Neuronal stem cell (in vitro differentiated cells): Measurements from ENCODE around the gene CYP1A2.

Source experiments
- DNase-seq: peaks from one replicate; pipeline ENCODE4 v3.0.0-alpha.2; 2013; ENCODE audit warnings: low spot score
- H2AFZ ChIP-seq: one replicate; pipeline ENCODE4 v1.6.1; 2013; ENCODE audit warnings: mild to moderate bottlenecking, low read length, inconsistent platforms
- H2AK5ac ChIP-seq: 2 replicates; pipeline ENCODE4 v1.6.1; 2013; ENCODE audit warnings: low read depth, mild to moderate bottlenecking, inconsistent platforms, low read length, moderate library complexity, mixed read lengths
- H2BK120ac ChIP-seq: 2 replicates; pipeline ENCODE4 v1.6.1; 2013; ENCODE audit warnings: low read depth, mild to moderate bottlenecking, inconsistent platforms, low read length, moderate library complexity, mixed read lengths
- H2BK12ac ChIP-seq: one replicate; pipeline ENCODE4 v1.6.1; 2013; ENCODE audit warnings: low read length, inconsistent platforms
- H2BK15ac ChIP-seq: 2 replicates; pipeline ENCODE4 v1.6.1; 2013; ENCODE audit warnings: mild to moderate bottlenecking, low read length, inconsistent platforms, mixed read lengths
- H2BK5ac ChIP-seq: one replicate; pipeline ENCODE4 v1.6.1; 2013; ENCODE audit warnings: inconsistent platforms, mild to moderate bottlenecking, low read length, moderate library complexity
- H3K14ac ChIP-seq: one replicate; pipeline ENCODE4 v1.6.1; 2013; ENCODE audit warnings: low read length, inconsistent platforms
- H3K18ac ChIP-seq: 2 replicates; pipeline ENCODE4 v1.6.1; 2013; ENCODE audit warnings: low read length, inconsistent platforms
- H3K23ac ChIP-seq: 2 replicates; pipeline ENCODE4 v1.6.1; 2013; ENCODE audit warnings: low read depth, mild to moderate bottlenecking, mixed read lengths, low read length, inconsistent platforms; ENCODE audit not compliant: poor library complexity
- H3K27ac ChIP-seq: replicated peaks from 3 replicates; pipeline ENCODE4 v1.5.1; 2013; ENCODE audit warnings: low read length, inconsistent platforms
- H3K27me3 ChIP-seq, 3 experiments: 2 replicates each; pipeline ENCODE4 v1.6.1; 2013; ENCODE audit warnings: low read length in 3 of 3, mild to moderate bottlenecking in 2 of 3, inconsistent platforms in 1 of 3, low read depth in 1 of 3, mixed read lengths in 1 of 3, moderate library complexity in 1 of 3; ENCODE audit not compliant: control insufficient read depth in 3 of 3, insufficient read depth in 3 of 3
- H3K36me3 ChIP-seq, 2 donors: replicated peaks in 1 of 2; 2 replicates each; pipeline ENCODE4 v1.6.1; 2013; ENCODE audit warnings: low read length in 2 of 2; ENCODE audit not compliant: control insufficient read depth in 2 of 2, insufficient read depth in 2 of 2
- H3K4ac ChIP-seq: 2 replicates; pipeline ENCODE4 v1.6.1; 2013; ENCODE audit warnings: inconsistent platforms, mild to moderate bottlenecking, low read length, moderate library complexity
- H3K4me1 ChIP-seq, 2 donors: 1 replicate in 1 of 2; 2 replicates in 1 of 2; pipeline ENCODE4 v1.6.1; 2013; ENCODE audit warnings: low read length in 2 of 2, low read depth in 1 of 2; ENCODE audit not compliant: control insufficient read depth in 2 of 2, insufficient read depth in 1 of 2
- H3K4me2 ChIP-seq: one replicate; pipeline ENCODE4 v1.6.1; 2013; ENCODE audit warnings: mild to moderate bottlenecking, low read length, inconsistent platforms; ENCODE audit not compliant: insufficient read depth, poor library complexity, severe bottlenecking
- H3K4me3 ChIP-seq, 2 donors: 2 replicates each; pipeline ENCODE4 v1.5.1; 2013; ENCODE audit warnings: low read length in 2 of 2, mild to moderate bottlenecking in 2 of 2, inconsistent platforms in 1 of 2, moderate library complexity in 1 of 2
- H3K79me1 ChIP-seq: one replicate; pipeline ENCODE4 v1.6.1; 2013; ENCODE audit warnings: low read depth, mild to moderate bottlenecking, inconsistent platforms, low read length, moderate library complexity
- H3K9ac ChIP-seq: one replicate; pipeline ENCODE4 v1.6.1; 2013; ENCODE audit warnings: mild to moderate bottlenecking, low read depth, low read length, inconsistent platforms; ENCODE audit not compliant: poor library complexity
- H3K9me3 ChIP-seq, 2 donors: replicated peaks in 1 of 2; 2 replicates each; pipeline versions ENCODE3 to v1.6.1; 2013; ENCODE audit warnings: low read length in 2 of 2, mild to moderate bottlenecking in 2 of 2, inconsistent platforms in 1 of 2, low read depth in 1 of 2, mixed read lengths in 1 of 2, moderate library complexity in 1 of 2; ENCODE audit not compliant: control insufficient read depth in 2 of 2, insufficient read depth in 1 of 2
- H4K8ac ChIP-seq: one replicate; pipeline ENCODE4 v1.6.1; 2013; ENCODE audit warnings: low read depth, mild to moderate bottlenecking, inconsistent platforms, low read length, moderate library complexity
- H4K91ac ChIP-seq: one replicate; pipeline ENCODE4 v1.6.1; 2013; ENCODE audit warnings: low read length, low read depth, mild to moderate bottlenecking, inconsistent platforms; ENCODE audit not compliant: poor library complexity
- WGBS, 2 donors: extraction: QIAGEN DNeasy Blood & Tissue Kit; methylation state at CpG; one replicate each; pipeline ENCODE4 v1.1.7; 2013; ENCODE audit warnings: missing lambda C conversion rate in 2 of 2, mixed read lengths in 1 of 2; ENCODE audit not compliant: insufficient read length in 2 of 2, insufficient replicate concordance in 1 of 2; ENCODE audit errors: extremely low coverage in 2 of 2; 5-methylcytosine and 5-hydroxymethylcytosine counted together

CYP1A2 gene

GRCh38 chr15:74769463-74770025 lies 20.9 kb downstream of the CYP1A2 start:
- Histone ChIP-seq H2BK12ac (no peak overlapping the region), H3K4me1 (peaks cover 17 to 21% of the 10 kb centered on the region in 2 donors), H2BK5ac (no peak overlapping the region), H3K36me3 (no peaks in the 10 kb centered on the region), H3K4me2 (no peak overlapping the region), H3K23ac (no peak overlapping the region), H3K4me3 (no peak overlapping the region), H2AFZ (no peak overlapping the region), H3K27me3 (peaks cover 0 to 10% (median 3%) of the 10 kb centered on the region in 3 experiments), H3K9me3 (peaks cover 0 to 2% of the 10 kb centered on the region in 2 donors), H2BK15ac (no peak overlapping the region), H2BK120ac (no peak overlapping the region), H3K9ac (no peak overlapping the region), H3K27ac (no peak overlapping the region), H3K4ac (no peak overlapping the region), H3K79me1 (no peaks in the 10 kb centered on the region), H4K8ac (no peak overlapping the region), H3K14ac (no peak overlapping the region), H2AK5ac (peak overlapping the region; percentile 31), H3K18ac (no peak overlapping the region), H4K91ac (no peak overlapping the region)
- no peak for DNase-seq
- no CpG with 5 or more reads among the region's 7 CpGs for WGBS, 2 donors

GRCh38 chr15:74770211-74770903 lies 21.7 kb downstream of the CYP1A2 start:
- Histone ChIP-seq H2AK5ac (no peak overlapping the region), H3K4me3 (no peak overlapping the region), H2AFZ (peak overlapping the region; percentile 69), H3K36me3 (no peaks in the 10 kb centered on the region), H4K8ac (no peak overlapping the region), H2BK12ac (no peak overlapping the region), H3K27me3 (peaks cover 0 to 10% (median 3%) of the 10 kb centered on the region in 3 experiments), H3K18ac (no peak overlapping the region), H2BK120ac (no peak overlapping the region), H3K23ac (no peak overlapping the region), H3K79me1 (no peaks in the 10 kb centered on the region), H3K4me2 (no peak overlapping the region), H3K14ac (no peak overlapping the region), H3K4ac (no peak overlapping the region), H2BK15ac (no peak overlapping the region), H3K9me3 (peaks cover 0 to 2% of the 10 kb centered on the region in 2 donors), H2BK5ac (no peak overlapping the region), H3K27ac (no peak overlapping the region), H3K4me1 (peaks cover 17 to 21% of the 10 kb centered on the region in 2 donors), H4K91ac (no peak overlapping the region), H3K9ac (no peak overlapping the region)
- DNase-seq = no peak
- WGBS, 2 donors = no CpG with 5 or more reads among the region's 4 CpGs

GRCh38 chr15:74773329-74773728 lies 24.7 kb downstream of the CYP1A2 start:
- no peak for DNase-seq
- Histone ChIP-seq H3K23ac (no peak overlapping the region), H3K9ac (no peak overlapping the region), H4K91ac (no peak overlapping the region), H3K9me3 (peaks cover 0 to 2% of the 10 kb centered on the region in 2 donors), H3K27me3 (peaks cover 0 to 10% (median 3%) of the 10 kb centered on the region in 3 experiments), H2BK12ac (no peak overlapping the region), H3K4me1 (peaks cover 26 to 31% of the 10 kb centered on the region in 2 donors), H3K18ac (no peak overlapping the region), H4K8ac (no peak overlapping the region), H2AFZ (peak overlapping the region; percentile 25), H3K36me3 (no peaks in the 10 kb centered on the region), H2BK120ac (no peak overlapping the region), H3K4me3 (no peak overlapping the region), H2BK5ac (no peak overlapping the region), H3K4me2 (no peak overlapping the region), H3K79me1 (no peaks in the 10 kb centered on the region), H3K27ac (no peak overlapping the region), H2BK15ac (no peak overlapping the region), H3K14ac (no peak overlapping the region), H3K4ac (no peak overlapping the region), H2AK5ac (no peak overlapping the region)
- no CpG with 5 or more reads among the region's 5 CpGs for WGBS, 2 donors

- no CpG with 5 or more reads among the region's 5 CpGs for WGBS, 2 donors
- Histone ChIP-seq H2AK5ac (no peak overlapping the region), H3K4ac (no peak overlapping the region)
Observed at GRCh38 chr15:74773731-74774252, 25.1 kb downstream of the CYP1A2 start.

More at GRCh38 chr15:74773731-74774252, 25.1 kb downstream of the CYP1A2 start:
- peaks cover 24 to 31% of the 10 kb centered on the region in 2 donors for H3K4me1 ChIP-seq
- H3K27ac ChIP-seq = no peak overlapping the region
- no peak overlapping the region for H4K91ac ChIP-seq
- no peak overlapping the region for H2BK12ac ChIP-seq
- H3K36me3 ChIP-seq = no peaks in the 10 kb centered on the region
- H2BK120ac ChIP-seq = no peak overlapping the region
- no peak overlapping the region for H3K9ac ChIP-seq
- peaks cover 0 to 10% (median 3%) of the 10 kb centered on the region in 3 experiments for H3K27me3 ChIP-seq
- no peak overlapping the region for H3K4me2 ChIP-seq
- H2BK5ac ChIP-seq = no peak overlapping the region
- H3K9me3 ChIP-seq = peaks cover 0 to 2% of the 10 kb centered on the region in 2 donors
- no peak overlapping the region for H2BK15ac ChIP-seq
- H3K18ac ChIP-seq = no peak overlapping the region
- H3K4me3 ChIP-seq = no peak overlapping the region
- no peak overlapping the region for H3K14ac ChIP-seq
- no peak for DNase-seq
- no peak overlapping the region for H4K8ac ChIP-seq
- no peak overlapping the region for H3K23ac ChIP-seq
- H2AFZ ChIP-seq = peak overlapping the region; percentile 25
- no peaks in the 10 kb centered on the region for H3K79me1 ChIP-seq
